ENCODE results near the gene PHACTR3. TPM values are rescaled to one million over a fixed set of nuclear protein-coding genes. Genes with fewer than 3 reads are reported as not detected.

PHACTR3 gene
- total RNA-seq, 1 experiment from 2014 or later: not detected

DNA sequence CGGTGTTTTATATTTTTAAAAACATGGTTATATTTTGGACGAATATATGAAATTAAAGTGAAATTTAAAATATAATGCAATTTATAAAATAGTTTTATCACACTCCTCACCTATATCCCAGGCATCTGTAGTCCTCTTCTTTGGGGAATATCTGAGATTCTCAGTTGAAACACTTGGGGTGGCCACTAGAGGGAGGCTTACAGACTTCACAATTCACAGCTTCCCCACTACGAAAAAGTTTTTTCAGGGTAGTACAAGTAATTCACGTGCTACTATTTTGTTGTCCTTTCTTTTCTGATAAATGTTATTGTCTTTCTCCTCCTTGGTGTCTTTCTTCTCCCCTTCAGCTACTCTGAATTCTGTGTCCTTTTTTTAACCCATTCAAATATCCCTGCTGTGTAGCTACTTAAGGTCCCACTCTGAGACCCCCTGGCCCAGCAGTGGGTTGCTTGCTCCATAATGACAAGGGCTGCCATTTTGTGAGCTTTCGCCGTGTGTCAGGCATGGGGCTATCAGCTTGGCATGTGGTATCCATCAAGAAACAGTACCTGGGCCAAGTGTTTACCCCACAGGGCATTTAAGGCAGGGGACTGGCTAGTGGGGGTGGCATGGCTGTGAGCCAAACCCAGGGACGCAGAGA is 43.6 kb upstream of the PHACTR3 start:
- no TSS peak for BruUV-seq (replicated peaks)
- intact Hi-C loops (cut with micrococcal nuclease): no loop called here
- Histone ChIP-seq H3K36me3 (ENCODE audit: control insufficient read depth in 1 of 2, insufficient read depth in 2 of 2, low read length in 2 of 2) (no peaks in the 10 kb centered on the region), H4K20me1 (ENCODE audit: insufficient read depth) (no peaks in the 10 kb centered on the region), H3K4me1 (ENCODE audit: control insufficient read depth in 1 of 2, insufficient read depth in 2 of 2, low read length in 2 of 2) (no peaks in the 10 kb centered on the region), H3K4me2 (ENCODE audit: low read length) (no peak overlapping the region), H3K9me3 (ENCODE audit: control insufficient read depth in 1 of 2, insufficient read depth in 1 of 2, low read depth in 1 of 2, low read length in 2 of 2) (no peaks in the 10 kb centered on the region), H2AFZ (ENCODE audit: low read depth, low read length, poor library complexity, severe bottlenecking) (no peak overlapping the region), H3K4me3 (replicated peaks in 1 of 2; ENCODE audit: low read depth in 1 of 2, low read length in 2 of 2) (no peak overlapping the region), H3K9me2 (ENCODE audit: insufficient read depth) (no peaks in the 10 kb centered on the region), H3K27ac (ENCODE audit: low read depth, low read length) (no peak overlapping the region), H3K9ac (ENCODE audit: low read length) (no peak overlapping the region), H3K27me3 (ENCODE audit: insufficient read depth, low read length) (peaks cover 12% of the 10 kb centered on the region; the same call in 1 of the 2 replicates), H3K79me2 (ENCODE audit: insufficient read depth, low read length) (no peaks in the 10 kb centered on the region)
- ChIA-PET POLR2A (no interaction called here), CTCF (interaction anchor here (0.8 to 1.7 kb wide), 6 partner anchors 10 to 38 kb away, joined by 3 to 14 read pairs (median 4); no protein-coding TSS in a partner anchor), RAD21 (ENCODE audit: low non-redundant PET in 1 of 2, low total read pairs in 2 of 2, uncharacterized antibody in 2 of 2, unreplicated experiment in 2 of 2) (no interaction called here)
- ATAC-seq (peak; percentile 86), DNase-seq (ENCODE audit: low read depth, low spot score) (peak; percentile 13)
- TF ChIP-seq, protein P1, sequence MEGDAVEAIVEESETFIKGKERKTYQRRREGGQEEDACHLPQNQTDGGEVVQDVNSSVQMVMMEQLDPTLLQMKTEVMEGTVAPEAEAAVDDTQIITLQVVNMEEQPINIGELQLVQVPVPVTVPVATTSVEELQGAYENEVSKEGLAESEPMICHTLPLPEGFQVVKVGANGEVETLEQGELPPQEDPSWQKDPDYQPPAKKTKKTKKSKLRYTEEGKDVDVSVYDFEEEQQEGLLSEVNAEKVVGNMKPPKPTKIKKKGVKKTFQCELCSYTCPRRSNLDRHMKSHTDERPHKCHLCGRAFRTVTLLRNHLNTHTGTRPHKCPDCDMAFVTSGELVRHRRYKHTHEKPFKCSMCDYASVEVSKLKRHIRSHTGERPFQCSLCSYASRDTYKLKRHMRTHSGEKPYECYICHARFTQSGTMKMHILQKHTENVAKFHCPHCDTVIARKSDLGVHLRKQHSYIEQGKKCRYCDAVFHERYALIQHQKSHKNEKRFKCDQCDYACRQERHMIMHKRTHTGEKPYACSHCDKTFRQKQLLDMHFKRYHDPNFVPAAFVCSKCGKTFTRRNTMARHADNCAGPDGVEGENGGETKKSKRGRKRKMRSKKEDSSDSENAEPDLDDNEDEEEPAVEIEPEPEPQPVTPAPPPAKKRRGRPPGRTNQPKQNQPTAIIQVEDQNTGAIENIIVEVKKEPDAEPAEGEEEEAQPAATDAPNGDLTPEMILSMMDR (IDR thresholded peaks at IDR 0.05 in 2 of 3, conservative IDR thresholded peaks at IDR 0.05 in 1 of 3; ENCODE audit: borderline replicate concordance in 1 of 3, insufficient read depth in 1 of 3, low read depth in 2 of 3, low read length in 2 of 3): peak in 2 of 3 experiments; percentile 68 to 73; a peak in 4 of 6 replicates
- TF ChIP-seq, protein P2, sequence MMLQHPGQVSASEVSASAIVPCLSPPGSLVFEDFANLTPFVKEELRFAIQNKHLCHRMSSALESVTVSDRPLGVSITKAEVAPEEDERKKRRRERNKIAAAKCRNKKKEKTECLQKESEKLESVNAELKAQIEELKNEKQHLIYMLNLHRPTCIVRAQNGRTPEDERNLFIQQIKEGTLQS (IDR thresholded peaks at IDR 0.05): no peak

DNA sequence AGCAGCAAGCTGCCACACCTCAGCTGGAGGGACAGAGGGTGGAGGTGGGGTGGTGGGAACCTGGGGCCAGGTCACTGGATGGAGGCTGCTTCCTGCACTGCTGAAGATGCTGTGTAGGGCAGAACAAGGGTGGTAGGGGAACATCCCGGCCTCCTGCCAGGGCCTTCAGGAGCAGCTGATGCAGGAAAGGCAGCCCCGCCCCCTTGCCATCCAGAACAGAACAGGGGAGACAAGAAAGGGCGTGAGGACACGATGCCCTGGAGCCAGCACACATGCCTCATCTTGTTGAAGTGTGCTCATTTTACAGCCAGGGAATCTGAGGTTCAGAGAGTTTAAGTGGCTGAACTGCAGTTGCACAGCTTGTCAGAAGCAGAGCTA is 43.1 kb upstream of the PHACTR3 start:
- Histone ChIP-seq H3K27me3 (ENCODE audit: insufficient read depth, low read length) (peaks cover 12% of the 10 kb centered on the region; the same call in 1 of the 2 replicates), H3K27ac (ENCODE audit: low read depth, low read length) (no peak overlapping the region), H3K4me3 (replicated peaks in 1 of 2; ENCODE audit: low read depth in 1 of 2, low read length in 2 of 2) (no peak overlapping the region), H3K4me1 (ENCODE audit: control insufficient read depth in 1 of 2, insufficient read depth in 2 of 2, low read length in 2 of 2) (no peaks in the 10 kb centered on the region), H2AFZ (ENCODE audit: low read depth, low read length, poor library complexity, severe bottlenecking) (no peak overlapping the region), H3K9ac (ENCODE audit: low read length) (no peak overlapping the region), H3K9me3 (ENCODE audit: control insufficient read depth in 1 of 2, insufficient read depth in 1 of 2, low read depth in 1 of 2, low read length in 2 of 2) (no peaks in the 10 kb centered on the region), H4K20me1 (ENCODE audit: insufficient read depth) (no peaks in the 10 kb centered on the region), H3K9me2 (ENCODE audit: insufficient read depth) (no peaks in the 10 kb centered on the region), H3K79me2 (ENCODE audit: insufficient read depth, low read length) (no peaks in the 10 kb centered on the region), H3K36me3 (ENCODE audit: control insufficient read depth in 1 of 2, insufficient read depth in 2 of 2, low read length in 2 of 2) (no peaks in the 10 kb centered on the region), H3K4me2 (ENCODE audit: low read length) (no peak overlapping the region)
- intact Hi-C loops (cut with micrococcal nuclease): no loop called here
- no peak for DNase-seq (ENCODE audit: low read depth, low spot score)
- ATAC-seq: no peak
- POLR2A ChIA-PET: no interaction called here
- CTCF ChIA-PET: interaction anchor here (0.8 to 1.7 kb wide), 6 partner anchors 10 to 37 kb away, joined by 3 to 14 read pairs (median 4); no protein-coding TSS in a partner anchor
- BruUV-seq (replicated peaks): no TSS peak
- RAD21 ChIA-PET (ENCODE audit: low non-redundant PET in 1 of 2, low total read pairs in 2 of 2, uncharacterized antibody in 2 of 2, unreplicated experiment in 2 of 2): no interaction called here
- TF ChIP-seq, protein P3, sequence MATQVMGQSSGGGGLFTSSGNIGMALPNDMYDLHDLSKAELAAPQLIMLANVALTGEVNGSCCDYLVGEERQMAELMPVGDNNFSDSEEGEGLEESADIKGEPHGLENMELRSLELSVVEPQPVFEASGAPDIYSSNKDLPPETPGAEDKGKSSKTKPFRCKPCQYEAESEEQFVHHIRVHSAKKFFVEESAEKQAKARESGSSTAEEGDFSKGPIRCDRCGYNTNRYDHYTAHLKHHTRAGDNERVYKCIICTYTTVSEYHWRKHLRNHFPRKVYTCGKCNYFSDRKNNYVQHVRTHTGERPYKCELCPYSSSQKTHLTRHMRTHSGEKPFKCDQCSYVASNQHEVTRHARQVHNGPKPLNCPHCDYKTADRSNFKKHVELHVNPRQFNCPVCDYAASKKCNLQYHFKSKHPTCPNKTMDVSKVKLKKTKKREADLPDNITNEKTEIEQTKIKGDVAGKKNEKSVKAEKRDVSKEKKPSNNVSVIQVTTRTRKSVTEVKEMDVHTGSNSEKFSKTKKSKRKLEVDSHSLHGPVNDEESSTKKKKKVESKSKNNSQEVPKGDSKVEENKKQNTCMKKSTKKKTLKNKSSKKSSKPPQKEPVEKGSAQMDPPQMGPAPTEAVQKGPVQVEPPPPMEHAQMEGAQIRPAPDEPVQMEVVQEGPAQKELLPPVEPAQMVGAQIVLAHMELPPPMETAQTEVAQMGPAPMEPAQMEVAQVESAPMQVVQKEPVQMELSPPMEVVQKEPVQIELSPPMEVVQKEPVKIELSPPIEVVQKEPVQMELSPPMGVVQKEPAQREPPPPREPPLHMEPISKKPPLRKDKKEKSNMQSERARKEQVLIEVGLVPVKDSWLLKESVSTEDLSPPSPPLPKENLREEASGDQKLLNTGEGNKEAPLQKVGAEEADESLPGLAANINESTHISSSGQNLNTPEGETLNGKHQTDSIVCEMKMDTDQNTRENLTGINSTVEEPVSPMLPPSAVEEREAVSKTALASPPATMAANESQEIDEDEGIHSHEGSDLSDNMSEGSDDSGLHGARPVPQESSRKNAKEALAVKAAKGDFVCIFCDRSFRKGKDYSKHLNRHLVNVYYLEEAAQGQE (IDR thresholded peaks at IDR 0.05; ENCODE audit: low read depth): no peak
- TF ChIP-seq YY1 (IDR thresholded peaks at IDR 0.05; ENCODE audit: extremely low read depth, insufficient replicate concordance, low read depth, low read length) (no peak), SP1 (IDR thresholded peaks at IDR 0.05; ENCODE audit: low read depth) (no peak), SIN3A (IDR thresholded peaks at IDR 0.05; ENCODE audit: low read depth) (no peak), FOSL1 (IDR thresholded peaks at IDR 0.05; ENCODE audit: low read depth) (no peak), CBX3 (IDR thresholded peaks at IDR 0.05; ENCODE audit: low read depth) (no peak), RAD21 (IDR thresholded peaks at IDR 0.05; ENCODE audit: low read depth) (no peak), ZFX (IDR thresholded peaks at IDR 0.05) (no peak), POLR2A (IDR thresholded peaks at IDR 0.05; ENCODE audit: borderline replicate concordance, extremely low read depth, insufficient read depth, insufficient read length) (no peak), ELF1 (IDR thresholded peaks at IDR 0.05; ENCODE audit: borderline replicate concordance, low read depth) (no peak)
- TF ChIP-seq, protein P2 (IDR thresholded peaks at IDR 0.05): no peak
- TF ChIP-seq, protein P4, sequence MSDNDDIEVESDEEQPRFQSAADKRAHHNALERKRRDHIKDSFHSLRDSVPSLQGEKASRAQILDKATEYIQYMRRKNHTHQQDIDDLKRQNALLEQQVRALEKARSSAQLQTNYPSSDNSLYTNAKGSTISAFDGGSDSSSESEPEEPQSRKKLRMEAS (IDR thresholded peaks at IDR 0.05): no peak

All from HCT116 (cell line).